ENCODE results near the gene OGFR.

OGFR gene

DNA sequence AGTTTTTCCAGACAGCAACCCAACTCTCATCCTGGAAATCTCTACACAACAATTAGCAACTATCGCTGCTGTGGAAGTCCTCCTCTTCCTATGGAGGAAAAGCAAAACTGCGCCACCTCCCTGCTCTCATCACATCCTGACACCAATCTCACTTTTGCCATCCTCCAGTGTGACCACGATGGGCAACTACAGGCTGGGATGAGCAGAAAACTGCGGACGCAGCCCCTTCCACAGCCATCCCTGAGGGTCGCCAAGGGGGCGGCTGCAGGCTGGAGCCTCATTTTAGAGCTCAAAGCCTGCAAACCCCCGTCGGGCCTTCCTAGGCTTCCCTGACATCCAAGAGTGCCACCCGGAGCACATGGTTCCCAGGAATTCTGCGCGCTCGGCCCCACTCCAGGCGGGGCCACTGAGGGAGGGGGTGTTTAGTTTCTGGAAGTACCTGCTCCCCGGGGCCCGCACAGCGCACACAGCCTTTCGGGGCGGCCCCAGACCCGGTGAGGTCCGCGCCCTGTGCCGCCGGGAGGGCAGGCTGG is 55.8 kb downstream of the OGFR start:
- no peak for DNase-seq (ENCODE audit: low read depth in 2 of 2)

DNA sequence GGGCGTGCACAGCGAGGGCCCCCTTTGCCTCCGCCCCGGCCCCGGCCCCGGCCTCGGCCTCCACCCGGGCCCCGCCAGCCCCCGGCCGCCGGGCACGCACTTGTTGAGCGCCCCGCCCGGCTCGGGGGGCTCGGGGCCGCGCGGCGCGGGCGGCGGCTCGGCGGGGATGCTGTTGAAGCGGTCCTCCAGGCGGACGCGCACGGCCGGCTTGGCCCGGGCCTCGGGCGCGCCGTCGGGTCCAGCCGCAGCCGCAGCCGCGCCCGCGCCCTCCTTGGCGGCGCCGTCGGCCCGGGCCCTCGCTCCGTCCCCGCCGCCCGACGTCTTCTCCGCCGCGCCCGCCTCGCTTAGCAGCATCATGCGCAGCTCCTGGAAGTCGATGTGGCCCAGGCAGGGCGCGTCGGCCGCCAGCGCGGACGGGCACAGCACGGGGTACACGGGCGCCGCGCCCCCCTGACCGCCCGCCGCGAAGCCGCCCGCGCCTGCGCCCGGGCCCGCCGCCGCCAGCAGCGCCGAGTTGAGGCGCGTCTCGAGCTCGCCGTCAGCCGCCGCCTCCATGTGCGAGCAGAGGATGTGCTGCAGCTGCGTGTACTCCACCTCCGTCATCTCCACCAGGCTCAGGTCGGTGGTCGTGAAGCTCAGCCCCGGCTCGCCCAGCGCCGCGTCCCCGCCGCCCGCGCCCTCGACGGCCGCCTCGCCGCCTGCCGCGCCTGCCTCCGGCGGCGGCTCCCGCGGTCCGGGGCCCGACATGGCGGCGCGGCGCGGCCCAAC is 56.5 kb downstream of the OGFR start:
- peak in 1 of 2 donors; percentile 22 for DNase-seq (ENCODE audit: low read depth in 2 of 2)

DNA sequence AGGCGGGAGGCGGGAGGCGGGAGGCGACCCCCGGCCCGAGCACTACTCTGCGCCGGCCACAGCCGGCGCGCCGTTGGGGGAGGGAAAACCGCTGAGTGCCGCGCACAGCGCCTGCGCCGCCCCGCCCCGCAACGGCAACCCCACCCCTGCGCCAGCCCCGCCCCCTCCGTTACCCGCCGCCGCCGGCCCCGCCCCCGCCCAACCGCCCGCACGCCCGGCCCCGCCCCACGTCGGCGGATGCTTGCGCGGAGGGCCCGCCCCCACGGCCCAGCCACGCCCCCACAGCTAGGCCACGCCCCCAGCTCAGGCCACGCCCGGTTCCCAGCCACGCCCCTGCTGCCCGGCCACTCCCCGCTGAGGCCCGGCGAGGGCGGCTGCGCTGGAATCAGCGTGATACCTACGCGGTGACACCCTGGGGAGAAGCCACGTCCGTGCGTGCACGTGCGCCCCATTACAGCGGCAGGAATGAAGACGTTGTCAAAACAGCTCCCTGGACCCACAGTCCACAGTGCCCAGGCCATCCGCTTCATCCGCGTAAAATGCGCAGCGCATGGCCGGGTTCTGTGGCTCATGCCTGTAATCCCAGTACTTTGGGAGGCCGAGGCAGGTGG is 57.2 kb downstream of the OGFR start, which contains the start of gene TCFL5:
TSS of gene TCFL5 (minus strand) at position 97 of the 611 bp plus-strand sequence. CDS start 152 bp downstream, outside the sequence.
- peak; percentile 95 for DNase-seq (ENCODE audit: low read depth in 2 of 2)

Data from stimulated activated CD4-positive, alpha-beta T cell treated with anti-CD3 and anti-CD28 coated beads, Interleukin-1b, Interleukin-23, amount 100 ng/mL, for 4 hours (primary cell).